Measurements from ENCODE around the gene ROCK2.

Gene ROCK2

GRCh38 chr2:11224887-11225286 is 119.5 kb downstream of the ROCK2 start:
- peak; percentile 60 to 62 for DNase-seq

- DNase-seq, result no peak
Measured at GRCh38 chr2:11222845-11223244, 121.6 kb downstream of the ROCK2 start.

- DNase-seq, result no peak
Measured at GRCh38 chr2:11220445-11220844, 124.0 kb downstream of the ROCK2 start.

GRCh38 chr2:11215407-11215806 is 129.0 kb downstream of the ROCK2 start:
- no peak for DNase-seq

GRCh38 chr2:11214770-11215169 is 129.7 kb downstream of the ROCK2 start:
- no peak for DNase-seq

GRCh38 chr2:11213975-11214374 is 130.5 kb downstream of the ROCK2 start:
- no peak for DNase-seq

GRCh38 chr2:11213090-11213638 is 131.3 kb downstream of the ROCK2 start:
- no peak for DNase-seq

GRCh38 chr2:11212645-11213044 is 131.8 kb downstream of the ROCK2 start:
- DNase-seq, result no peak

GRCh38 chr2:11208083-11208482 is 136.4 kb downstream of the ROCK2 start:
- DNase-seq, result no peak

- peak; percentile 12 to 20 for DNase-seq
Measured at GRCh38 chr2:11203480-11203879, 141.0 kb downstream of the ROCK2 start.

GRCh38 chr2:11201969-11202368 is 142.5 kb downstream of the ROCK2 start:
- DNase-seq, result no peak

GRCh38 chr2:11200651-11201050 is 143.8 kb downstream of the ROCK2 start:
- DNase-seq, result no peak

- no peak for DNase-seq
Measured at GRCh38 chr2:11196246-11196645, 148.2 kb downstream of the ROCK2 start.

- peak; percentile 40 to 75 for DNase-seq
Measured at GRCh38 chr2:11187731-11188130, 156.7 kb downstream of the ROCK2 start.

GRCh38 chr2:11187083-11187619 is 157.3 kb downstream of the ROCK2 start:
- no peak for DNase-seq

- no peak for DNase-seq
Measured at GRCh38 chr2:11186145-11186544, 158.3 kb downstream of the ROCK2 start.

GRCh38 chr2:11182951-11183350 is 161.5 kb downstream of the ROCK2 start:
- no peak for DNase-seq

GRCh38 chr2:11180653-11181052 is 163.8 kb downstream of the ROCK2 start:
- DNase-seq, result no peak

- DNase-seq, result no peak
Measured at GRCh38 chr2:11179899-11180298, 164.5 kb downstream of the ROCK2 start.

GRCh38 chr2:11179196-11179595 is 165.2 kb downstream of the ROCK2 start:
- no peak for DNase-seq

- DNase-seq, result no peak
Measured at GRCh38 chr2:11177871-11178690, 166.4 kb downstream of the ROCK2 start.

GRCh38 chr2:11175293-11175795 is 169.1 kb downstream of the ROCK2 start:
- peak; percentile 78 to 87 for DNase-seq

GRCh38 chr2:11174222-11174621 is 170.2 kb downstream of the ROCK2 start:
- no peak for DNase-seq

- DNase-seq, result no peak
Measured at GRCh38 chr2:11169333-11169732, 175.1 kb downstream of the ROCK2 start.
